T-helper 9 cell (primary cell): Measurements from ENCODE around the gene TIMP4.

Source experiments
- DNase-seq: peaks from one replicate; pipeline ENCODE4 v3.0.0-alpha.2; 2020

The TIMP4 gene

DNA sequence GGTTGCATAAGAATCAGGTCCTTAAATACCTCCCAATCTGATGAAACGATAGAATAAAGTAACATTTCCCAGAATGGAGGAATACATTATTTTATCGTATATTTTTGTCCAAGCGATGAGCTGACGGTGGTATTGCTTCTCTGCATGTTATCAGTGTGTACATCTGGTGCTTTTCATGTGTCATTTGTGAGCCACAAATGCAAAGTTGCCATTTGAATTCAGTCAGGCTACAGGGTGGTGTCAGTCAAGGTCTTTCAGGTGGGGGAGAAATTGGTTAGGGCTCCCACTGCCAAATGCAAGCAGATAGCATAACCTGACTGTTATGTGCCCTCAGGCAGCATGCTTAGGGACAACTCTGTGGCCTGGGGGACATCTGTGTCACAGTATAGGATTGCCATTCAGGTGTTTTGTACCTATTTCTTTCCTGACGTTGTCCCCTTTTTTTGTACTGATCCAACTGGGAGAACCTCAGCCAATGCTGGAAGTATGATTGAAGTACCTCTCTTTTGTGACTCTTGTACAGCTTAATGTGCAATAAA, 26.5 kb upstream of the TIMP4 start:
- DNase-seq: no peak

DNA sequence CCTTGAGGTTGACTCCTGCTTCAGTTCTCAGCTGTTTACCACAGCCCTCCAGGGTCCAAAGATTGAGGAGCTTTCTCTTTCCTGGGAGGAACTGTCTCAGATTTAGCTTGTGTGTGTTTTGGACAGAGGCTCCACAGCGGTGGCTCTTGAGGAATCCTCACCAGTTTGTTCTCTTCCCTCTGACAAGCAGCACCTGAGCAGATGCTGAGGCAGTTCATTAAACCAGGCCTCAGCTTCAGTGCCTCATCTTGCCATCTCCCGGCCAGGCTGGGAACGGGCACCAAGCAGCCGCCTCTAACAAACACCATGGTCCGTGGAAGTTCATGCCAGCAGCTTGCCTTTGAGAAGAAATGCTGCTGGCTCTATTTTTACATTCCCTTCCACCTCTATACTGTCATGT, 25.8 kb upstream of the TIMP4 start:
- DNase-seq: no peak

DNA sequence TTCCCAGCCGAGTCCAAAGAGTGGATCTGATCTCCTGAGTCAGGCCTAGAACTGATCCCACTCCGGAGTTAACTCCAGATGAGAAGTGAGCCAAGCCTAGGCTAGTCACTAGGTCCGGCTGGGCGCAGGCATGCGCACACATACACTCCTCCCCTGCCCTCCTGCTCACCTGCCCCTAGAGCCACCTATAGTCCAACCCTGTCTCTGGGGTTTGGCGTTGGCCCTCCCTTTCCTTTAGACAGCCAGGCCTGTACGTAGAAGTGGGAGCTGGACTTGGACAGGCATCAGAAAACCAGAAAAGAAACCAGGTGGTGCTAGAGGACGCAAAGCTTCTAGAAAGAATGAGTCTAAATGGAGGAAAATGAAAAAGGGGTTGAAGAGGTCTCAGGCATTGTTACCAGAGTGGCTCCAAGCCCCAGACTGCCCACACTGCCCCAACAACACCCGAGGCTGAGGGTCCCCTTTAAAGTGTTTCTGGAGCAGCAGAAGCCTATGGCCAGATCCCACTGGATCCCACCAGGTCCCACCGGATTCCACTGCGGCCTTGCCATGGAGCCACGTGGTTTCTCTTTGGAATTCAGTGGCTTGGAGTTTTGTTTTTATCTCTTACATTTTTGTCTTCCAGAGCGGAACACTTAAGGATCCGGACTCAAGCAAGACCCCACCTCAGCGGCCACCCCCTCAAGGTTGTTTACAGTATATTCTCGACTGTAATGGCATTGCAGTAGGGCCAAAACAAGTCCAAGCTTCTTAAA, 24.2 kb upstream of the TIMP4 start:
- no peak for DNase-seq

DNA sequence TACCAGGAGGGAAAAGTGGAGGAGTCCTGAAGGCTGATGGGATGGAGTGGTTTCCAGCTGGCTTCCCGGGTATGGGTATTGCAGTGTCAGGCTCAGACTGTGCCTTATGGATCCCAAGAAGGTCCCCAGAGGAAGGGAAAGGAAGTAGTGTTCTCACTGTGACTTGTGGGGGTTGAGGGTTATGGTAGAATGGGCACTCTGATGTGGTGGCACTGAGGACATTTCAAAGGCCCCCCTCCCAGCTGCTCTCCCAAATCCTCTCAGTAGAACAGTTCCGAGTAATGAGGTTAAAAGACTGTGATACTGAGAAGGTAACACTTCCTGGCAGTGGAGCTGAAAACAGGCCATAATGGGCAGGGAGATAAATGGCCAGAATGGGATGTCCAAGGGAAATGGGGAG, 23.1 kb upstream of the TIMP4 start:
- no peak for DNase-seq

DNA sequence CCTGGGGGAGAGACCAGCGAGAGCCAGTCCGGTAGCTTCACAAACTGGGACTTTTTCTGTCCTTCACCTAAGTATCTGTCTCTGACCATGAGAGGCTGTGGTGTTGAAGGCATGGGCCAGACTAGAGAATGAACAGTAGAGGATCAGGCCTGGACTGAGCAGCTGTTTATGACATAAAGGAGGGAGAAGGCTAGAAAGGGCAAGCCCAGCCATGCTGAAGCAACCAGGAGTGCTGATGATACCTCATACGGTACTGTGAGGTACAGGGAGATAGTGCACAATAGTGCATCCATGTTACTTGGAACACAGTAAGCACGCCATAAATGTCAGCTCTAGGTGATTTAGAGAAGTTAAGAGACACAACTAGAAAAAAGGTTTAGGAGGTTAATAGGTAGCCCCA, 22.6 kb upstream of the TIMP4 start:
- DNase-seq: no peak

DNA sequence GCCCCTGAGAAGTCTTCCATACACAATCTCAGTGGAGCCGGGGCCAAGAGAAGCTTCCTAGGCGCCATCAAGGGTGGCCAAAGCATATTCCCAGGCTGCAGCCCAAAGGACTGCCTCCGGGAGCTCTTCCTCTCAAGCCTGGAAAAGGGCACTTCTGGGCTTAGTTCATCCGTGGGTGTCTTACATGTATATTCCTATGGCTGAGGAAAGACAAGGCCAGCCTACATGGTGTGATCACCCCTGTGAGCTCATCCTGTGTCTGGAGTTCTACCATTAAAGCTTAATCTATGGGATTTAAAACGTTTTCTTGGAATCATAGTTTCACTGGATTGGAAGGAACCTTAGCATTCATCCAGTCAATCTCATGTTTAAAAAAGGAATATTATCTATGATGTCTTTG, 21.9 kb upstream of the TIMP4 start:
- DNase-seq: no peak

DNA sequence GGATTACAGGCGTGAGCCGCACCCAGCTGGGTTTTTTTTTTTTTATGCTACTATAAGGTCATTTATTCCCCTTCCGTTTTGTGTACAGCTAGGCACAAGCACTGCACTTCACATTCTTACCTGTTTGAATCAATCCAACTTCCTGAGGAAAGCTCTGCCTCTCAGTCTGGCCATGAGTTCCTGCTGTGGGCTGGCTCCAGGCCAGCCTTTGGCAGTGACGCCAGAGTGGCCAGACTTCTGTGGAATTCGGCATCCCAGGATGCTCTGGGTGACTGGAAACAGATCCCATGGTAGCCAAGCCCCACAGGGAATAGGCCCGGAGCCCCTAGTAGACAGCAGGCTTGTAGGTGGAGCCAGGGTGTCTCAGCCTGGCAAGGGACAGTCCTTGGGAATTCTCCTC, 21.5 kb upstream of the TIMP4 start:
- no peak for DNase-seq

DNA sequence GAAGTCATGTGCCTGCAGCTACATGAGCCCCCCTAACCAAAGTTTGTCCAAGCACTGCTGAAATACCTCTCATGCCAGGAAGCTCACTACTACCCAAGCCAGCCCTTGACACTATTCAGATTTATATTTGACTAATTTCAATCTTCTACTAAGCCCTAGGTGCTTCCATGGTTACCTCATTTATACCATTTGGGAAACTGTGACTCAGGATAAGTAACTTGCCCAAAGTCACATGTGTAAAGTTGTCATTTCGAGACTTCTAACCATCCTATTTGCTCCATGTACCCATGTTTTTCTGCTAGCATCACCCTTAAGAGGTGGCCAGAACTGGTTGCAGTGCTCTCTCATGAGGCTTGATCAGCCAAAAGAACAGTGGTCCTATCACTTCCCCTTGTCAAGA, 20.7 kb upstream of the TIMP4 start:
- DNase-seq: no peak

DNA sequence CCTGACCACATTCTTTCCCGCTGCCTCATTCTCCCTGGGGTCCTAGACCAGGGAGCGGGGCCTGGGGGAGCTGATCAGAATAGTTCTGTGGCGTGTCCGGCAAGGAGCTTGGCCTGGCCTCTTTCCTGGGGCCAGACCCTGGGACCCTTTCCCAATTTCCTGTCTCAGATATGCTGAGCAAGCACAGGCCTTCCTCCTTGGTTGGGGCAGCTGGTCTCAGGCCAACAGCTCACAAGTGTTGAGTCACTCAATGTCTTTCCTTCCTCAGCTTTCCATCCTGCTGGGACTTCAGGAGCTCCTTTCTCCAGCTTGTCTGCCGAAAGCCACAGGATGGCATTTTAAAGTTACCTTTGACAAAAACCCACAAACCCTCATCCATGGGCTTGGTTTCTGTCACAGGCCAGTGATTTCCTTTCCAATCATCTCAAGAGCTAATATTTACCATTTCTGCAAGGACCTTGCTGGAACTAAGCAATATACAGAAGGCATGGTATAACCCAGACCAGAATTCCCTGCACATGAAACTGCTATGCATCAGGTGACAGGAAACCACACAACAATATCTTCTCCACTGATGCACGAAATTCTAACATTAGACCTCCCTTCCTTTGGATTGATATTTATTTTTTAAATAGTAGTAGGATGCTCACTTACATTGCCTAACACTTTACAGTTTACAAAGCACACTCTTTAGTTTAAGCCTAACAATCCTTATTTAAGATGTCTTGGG, 19.5 kb upstream of the TIMP4 start:
- no peak for DNase-seq

DNA sequence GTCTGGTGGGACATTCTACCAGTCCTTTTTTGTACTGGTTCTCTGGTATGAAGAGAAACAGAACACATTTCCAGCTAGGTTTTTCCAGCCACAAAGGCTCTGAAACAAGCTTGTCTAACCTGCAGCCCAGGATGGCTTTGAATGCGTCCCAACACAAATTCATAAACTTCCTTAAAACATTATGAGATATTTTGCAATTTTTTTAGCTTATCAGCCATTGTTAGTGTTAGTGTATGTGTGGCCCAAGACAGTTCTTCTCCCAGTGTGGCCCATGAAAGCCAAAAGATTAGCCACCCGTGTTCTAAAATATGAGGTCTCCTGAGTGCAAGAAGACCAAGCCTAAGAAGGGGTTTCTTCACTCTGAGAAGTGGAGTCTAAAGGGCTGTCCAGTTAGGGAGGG, 18.4 kb upstream of the TIMP4 start:
- DNase-seq: no peak

DNA sequence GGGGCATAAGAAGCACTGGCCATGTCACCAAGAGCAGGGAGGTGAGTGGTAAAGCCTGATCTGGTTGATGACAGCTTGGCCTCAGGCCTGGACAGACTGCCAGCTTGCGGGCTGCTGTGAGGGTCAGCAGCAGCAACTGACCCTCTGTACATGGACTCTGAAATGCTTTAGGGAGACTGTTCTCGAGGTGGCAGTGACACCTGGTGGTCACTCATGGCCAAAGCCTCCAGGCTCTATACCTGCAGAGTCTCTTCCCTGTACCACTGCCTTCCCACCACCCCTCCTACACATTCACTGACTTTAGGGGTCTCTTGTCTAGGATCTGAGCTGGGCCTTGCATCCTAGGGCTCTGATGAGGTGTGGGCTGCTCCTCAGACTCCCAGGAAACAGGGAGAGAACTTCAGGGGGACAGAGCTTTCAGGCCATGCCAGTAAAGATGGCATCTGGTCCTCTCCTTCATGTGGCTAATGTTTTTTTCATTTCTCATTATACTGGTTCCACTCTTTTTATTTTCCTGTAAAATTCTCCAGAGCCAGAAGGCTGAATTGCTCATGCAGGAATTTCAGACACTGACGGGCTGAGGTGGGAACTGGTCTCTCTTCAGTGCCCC, 17.2 kb upstream of the TIMP4 start:
- no peak for DNase-seq

DNA sequence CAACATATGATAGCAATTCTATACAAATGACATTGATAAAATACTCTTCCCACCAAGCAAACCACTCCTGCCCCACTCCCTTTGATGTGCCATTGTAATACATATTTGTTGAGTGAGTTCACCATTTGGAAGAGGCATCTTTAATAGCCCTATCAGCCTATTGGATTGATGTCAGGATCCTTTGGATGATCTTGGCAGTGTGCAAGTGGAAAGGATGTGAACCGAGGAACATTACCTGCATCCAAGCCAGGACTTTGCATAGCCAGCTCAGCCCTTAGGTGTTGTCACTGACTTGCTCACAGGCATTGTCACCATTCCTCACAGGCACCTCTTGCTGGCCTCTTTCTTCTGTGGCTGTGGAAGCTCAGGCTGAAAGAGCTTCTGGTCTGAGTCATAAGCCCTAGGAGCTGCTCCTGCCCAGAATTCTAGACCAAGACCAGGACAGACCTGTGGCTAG, 16.5 kb upstream of the TIMP4 start:
- DNase-seq: no peak

DNA sequence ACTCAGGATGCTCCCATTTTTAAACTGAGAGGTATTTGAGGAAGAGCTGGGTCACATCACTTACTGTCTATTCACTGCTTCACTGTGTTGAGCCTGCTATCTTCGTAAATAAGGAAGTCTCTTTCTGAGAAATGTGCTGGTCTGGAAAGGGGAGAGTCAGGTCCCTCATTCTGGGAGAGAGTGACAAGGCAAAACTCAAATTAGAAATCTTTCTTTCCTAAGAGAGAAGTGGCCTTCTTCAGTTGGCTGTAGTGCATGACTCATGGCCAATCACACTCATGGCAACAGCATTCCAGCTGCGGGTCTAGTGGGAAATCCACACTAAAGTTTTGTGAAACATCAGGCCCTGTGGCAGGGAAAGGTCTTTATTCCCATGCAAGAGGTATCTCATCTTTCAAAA, 11.5 kb upstream of the TIMP4 start:
- no peak for DNase-seq

DNA sequence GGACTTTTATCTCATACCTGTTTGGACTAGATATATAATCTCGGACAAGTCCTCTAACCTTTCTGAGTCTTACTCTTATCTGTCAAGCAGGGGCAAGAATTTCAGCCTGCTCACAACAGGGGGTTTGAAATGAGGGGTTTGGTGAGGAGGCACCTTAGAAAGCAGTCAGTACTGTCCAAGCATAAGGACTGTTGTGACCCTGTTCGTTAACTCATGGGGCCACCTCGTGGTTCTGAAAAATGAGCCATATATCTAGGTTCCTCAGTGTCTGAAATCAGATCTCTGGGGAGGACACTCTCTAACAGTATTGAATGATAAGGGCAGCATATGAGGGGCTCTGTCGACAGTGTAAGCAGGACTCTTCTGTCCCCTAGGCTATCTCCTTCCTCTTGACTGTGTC, 7.2 kb upstream of the TIMP4 start:
- no peak for DNase-seq

DNA sequence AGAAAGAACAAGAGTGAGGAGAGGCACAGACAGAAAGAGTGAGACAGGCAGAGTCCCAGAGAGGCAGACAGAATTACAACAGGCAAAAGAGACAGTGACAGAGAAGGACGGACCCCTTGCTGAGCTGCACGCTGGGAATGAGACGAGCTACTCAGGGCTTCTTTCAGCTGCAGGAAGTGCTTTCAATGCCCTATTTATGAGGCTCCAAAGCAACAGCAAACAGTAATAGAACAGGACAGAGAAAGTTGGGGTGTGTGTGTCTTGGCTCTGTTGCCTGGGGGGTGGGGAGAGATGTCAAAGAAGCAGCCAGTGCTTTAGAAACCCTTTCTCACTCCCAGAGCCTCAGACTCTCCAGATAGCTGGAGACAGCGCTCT, 502 bp upstream of the TIMP4 start:
- no peak for DNase-seq

DNA sequence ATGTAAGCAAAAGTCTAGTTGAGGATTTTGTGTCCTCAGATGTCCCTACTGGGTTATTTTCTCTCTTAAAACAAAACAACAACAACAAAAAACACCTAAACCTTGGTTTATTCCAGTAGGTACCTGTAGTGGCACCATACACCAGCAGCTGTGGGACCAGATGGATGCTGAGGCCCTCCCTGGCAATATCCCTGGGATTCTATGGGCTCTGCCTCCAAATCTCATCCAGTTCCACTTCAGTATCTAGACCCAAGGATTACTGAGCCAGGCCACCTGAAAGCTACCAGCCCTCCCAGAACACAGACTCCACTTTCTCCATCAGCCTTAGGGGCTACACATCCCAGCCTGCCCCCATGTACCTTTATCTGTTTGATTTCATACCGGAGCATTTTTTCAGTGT, 1.7 kb downstream of the TIMP4 start:
- DNase-seq: no peak

DNA sequence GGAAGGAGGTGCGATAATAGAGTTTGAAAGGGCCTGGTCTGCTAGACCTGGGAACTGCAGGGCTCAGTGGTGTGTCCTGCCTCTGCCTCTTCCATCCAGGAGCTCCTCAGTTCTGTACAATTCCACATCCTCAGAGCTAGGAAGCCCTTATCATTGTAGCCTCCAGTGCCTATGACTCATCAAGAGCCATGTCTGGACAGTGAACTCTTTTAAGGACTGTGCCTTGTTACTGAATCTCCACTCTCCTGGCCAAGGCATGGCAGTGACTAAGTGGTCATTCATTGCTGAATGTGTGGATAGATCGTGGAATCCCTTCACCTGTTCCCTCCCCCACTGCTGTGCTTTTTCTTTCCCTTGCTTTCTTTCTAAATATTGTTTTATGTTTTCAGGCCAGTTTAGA, 2.9 kb downstream of the TIMP4 start:
- DNase-seq: no peak

DNA sequence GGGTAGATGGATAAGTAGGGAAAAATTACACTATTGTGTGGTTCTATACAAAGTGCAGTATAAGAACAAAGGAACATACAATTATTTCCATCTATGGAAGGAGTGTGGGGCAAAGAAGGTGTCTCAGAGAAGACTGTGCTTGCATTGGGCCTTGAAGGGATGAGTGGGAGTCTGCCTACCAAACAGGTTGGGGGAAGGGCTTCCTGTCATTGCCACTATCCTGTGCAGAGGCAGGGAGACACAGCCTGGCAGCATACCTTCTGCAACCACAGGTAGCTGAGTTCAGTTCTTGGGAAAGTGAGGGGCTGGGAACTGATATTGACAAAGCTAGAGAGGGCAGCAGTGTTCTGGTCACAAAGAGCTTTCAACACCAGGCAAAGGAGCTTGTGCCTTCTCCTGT, 3.4 kb downstream of the TIMP4 start:
- DNase-seq: no peak

DNA sequence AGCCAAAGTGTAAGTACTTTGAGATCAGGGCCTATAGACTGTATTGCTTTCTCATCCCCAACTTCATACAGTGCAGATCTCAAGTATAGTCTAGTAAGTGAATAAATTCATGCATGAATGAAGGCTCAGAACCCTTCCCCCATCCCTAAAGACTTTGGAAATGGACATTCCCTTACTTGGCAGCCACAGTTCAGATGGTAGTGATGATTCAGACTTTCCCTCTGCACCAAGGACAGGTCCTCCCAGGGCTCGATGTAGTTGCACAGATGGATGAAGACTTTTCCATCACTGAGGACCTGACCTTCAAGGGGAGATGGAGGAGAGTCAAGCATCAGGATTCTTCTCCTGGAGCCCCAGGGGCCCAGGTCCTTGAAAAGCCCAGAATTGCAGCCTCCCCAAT, 4.6 kb downstream of the TIMP4 start:
- DNase-seq: no peak

DNA sequence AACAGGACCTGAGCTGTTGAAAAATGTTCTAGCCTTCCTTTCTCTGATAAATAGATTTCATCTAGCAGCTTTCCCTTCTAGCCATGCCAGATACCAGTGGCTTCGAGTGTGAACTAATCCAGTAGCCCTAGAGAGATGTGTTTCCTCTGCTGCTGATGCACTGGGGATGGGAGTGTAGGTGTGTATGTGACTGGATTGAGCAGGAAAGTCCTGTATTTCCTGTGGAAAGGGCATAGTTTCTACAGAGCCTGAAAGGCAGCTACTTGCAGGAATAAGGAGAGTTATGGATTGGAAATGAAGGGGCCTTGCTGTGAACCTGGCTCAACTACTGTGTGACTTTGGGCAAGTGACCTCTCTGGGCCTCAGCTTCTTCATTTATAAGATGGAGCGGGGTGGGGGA, 8.6 kb downstream of the TIMP4 start:
- no peak for DNase-seq

DNA sequence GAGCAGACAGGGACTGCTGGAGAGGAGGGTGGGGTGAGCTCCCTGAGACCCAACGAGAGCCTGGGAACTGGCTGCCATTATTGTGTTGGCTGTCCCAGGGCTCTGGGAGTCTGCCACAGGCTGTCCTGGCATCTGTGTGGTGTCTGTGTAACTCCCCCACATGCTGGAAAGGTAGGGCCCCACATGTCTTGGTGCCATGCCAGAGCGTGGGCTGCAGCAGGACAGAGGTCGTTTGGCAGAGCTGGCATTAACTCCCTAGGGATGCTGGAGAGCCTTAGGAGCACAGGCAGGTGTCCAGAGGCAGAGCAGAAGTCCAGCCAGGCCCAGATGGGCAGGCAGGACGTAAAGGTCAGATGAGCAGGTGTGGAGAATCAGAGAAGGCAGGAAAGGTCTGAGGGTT, 9.7 kb downstream of the TIMP4 start:
- DNase-seq: no peak

DNA sequence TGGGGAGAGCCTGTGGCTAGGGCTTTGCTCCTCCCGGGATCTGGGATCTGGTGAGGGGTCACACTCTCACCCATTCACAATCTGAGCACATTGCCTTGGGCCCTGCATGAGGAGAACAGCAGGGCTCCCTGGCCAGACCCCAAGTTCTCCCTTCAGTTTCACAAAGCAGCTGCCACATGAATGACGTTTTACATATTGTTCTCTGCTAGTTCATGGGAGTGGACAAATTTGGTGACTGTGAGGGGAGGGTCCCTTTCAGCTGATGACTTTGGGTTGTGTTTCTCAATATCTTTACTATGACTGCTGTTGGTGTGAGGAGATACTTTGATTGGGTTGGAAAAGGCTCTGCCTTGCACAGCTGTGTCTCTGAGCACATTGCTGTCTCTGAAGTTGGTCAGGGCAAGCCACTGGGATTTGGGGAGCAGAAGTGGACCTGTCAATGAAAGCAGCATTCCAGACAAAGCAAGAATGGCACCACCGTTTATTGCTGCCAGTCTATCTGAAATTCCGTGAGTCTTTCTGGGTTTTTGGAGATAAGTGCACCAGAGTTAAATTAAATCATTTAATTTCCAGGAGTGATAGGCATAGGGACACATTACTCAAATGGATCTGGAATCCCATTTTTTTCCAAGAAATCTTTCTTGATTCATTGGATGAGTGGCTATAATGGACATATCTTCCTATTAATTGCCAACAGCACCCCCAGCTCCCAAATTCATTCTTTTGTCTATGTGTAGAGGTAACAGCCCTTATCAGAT, 10.3 kb downstream of the TIMP4 start:
- no peak for DNase-seq

DNA sequence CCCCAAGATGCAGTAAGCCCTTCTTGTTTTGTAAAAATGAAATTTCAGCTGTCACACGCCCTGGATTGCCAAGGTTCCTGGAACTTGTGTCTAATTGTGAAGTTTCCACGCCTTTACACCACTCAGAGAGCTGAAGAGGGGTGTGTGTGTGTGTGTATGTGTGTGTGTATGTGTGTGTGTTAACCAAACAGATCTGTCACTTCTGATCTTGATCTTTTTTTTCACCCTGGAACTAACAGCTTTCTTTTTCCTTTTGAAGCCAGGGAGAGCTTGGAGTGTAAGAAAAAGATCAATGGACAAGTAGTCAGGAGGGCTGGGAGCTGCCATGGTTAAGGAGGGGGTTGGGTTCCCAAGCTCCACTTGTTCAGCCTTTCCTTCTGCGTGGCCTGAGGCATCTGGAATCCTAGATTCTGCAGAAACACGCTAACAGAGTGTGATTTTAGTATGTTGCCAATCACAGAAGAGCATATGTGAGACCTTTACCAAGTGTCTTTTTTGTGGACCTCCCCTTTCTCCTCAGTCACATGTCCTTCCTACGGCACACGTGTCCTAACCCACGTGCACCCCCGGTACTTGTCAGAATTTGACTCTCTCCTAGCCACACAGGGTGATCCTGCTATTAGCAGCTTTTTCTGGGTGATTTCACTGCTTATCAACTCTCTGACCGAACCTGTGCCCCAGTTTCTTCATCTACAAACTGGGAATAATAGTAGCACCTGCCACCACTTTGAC, 11.5 kb downstream of the TIMP4 start:
- no peak for DNase-seq
